GM08714 (cell line): Measurements from ENCODE around the gene DPP6.

Experiments used
- H3K4me3 ChIP-seq: fragments of 200-500 bp; sonication (Bioruptor generic); 2 replicates; pipeline ENCODE4 v1.5.1; 2014; ENCODE audit warnings: mild to moderate bottlenecking, low read length, inconsistent platforms
- ZNF274 ChIP-seq: IDR thresholded peaks from 2 replicates; pipeline ENCODE4 v1.6.1; 2012; ENCODE audit warnings: mild to moderate bottlenecking, low read depth, low read length

The DPP6 gene

GRCh38 chr7:154832557-154833138, 780.5 kb downstream of the DPP6 start:
- no peak overlapping the region for H3K4me3 ChIP-seq
- TF ChIP-seq ZNF274: no peak

DNA sequence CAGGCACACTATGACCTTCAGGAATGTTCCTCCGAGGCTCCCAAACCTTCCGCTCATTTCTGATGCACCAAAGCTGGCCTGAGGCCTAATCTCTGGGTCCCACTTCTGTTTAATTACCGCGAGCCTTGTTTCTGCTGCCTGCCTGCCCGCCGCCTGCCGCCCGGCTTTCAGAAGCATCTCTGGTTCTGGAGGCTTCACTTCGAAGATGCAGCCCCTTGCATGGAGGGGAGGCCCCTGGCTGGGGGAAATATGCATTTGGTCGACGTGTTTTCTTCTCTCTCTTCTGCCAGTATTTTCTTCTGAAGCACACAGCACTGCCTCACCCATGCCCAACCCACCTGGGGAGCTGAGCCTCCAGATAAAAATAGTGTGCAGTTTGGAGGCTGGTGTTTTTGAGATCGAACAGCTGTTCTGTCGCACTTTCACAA, 783.8 kb downstream of the DPP6 start:
- TF ChIP-seq ZNF274: no peak
- H3K4me3 ChIP-seq: no peak overlapping the region

DNA sequence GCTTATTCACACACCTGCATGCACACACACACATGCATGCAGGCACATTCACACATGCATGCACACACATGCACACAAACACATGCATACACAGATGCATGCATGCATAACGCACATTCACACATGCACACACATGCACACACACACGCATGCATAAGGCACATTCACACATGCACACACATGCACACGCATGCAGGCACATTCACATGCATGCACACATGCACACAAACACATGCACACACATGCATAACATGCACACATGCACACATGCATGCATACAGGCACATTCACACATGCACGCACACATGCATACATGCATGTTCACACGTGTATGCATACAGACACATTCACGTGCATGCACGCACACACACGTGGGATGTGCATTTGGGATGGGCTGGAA, 784.9 kb downstream of the DPP6 start:
- TF ChIP-seq ZNF274: no peak
- no peak overlapping the region for H3K4me3 ChIP-seq

- no peak for TF ChIP-seq ZNF274
Measured at GRCh38 chr7:154837622-154838021, 785.4 kb downstream of the DPP6 start.

GRCh38 chr7:154840086-154840485, 787.9 kb downstream of the DPP6 start:
- TF ChIP-seq ZNF274: no peak
- H3K4me3 ChIP-seq: no peak overlapping the region

More at GRCh38 chr7:154837622-154838021, 785.4 kb downstream of the DPP6 start:
- H3K4me3 ChIP-seq: no peak overlapping the region

GRCh38 chr7:154841731-154842331, 789.6 kb downstream of the DPP6 start:
- no peak overlapping the region for H3K4me3 ChIP-seq
- no peak for TF ChIP-seq ZNF274

- H3K4me3 ChIP-seq: no peak overlapping the region
- no peak for TF ChIP-seq ZNF274
Measured at GRCh38 chr7:154842591-154842990, 790.4 kb downstream of the DPP6 start.

DNA sequence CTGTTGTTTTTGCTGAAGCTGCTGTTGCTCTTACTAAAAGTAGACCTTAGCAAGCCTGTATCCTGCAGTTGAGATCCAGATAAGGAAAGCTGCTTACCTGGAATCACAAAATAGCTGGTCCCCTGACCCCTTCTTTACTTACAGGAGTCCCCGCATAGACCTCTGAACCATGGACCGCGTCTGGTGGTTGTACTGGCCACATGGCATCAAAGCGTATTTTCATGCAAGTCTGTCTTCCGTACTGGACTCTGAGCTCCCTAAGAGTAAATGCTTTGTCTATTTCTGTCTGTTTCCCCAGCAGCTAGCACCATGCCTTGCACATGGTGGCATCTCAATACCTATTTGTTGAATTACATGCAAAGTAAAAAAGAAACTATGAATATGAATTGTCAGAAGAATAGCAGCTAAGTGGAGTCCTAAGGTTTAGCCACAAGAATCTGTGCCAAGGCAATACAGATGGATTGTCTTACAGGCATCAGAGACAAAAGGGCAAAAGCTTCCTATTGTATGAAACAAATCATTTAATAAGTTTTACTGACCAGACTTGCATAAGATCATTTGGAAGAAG, 791.6 kb downstream of the DPP6 start:
- no peak for TF ChIP-seq ZNF274
- no peak overlapping the region for H3K4me3 ChIP-seq

GRCh38 chr7:154844499-154844898, 792.3 kb downstream of the DPP6 start:
- H3K4me3 ChIP-seq: no peak overlapping the region
- no peak for TF ChIP-seq ZNF274

- TF ChIP-seq ZNF274: no peak
Measured at GRCh38 chr7:154844955-154845354, 792.8 kb downstream of the DPP6 start.

DNA sequence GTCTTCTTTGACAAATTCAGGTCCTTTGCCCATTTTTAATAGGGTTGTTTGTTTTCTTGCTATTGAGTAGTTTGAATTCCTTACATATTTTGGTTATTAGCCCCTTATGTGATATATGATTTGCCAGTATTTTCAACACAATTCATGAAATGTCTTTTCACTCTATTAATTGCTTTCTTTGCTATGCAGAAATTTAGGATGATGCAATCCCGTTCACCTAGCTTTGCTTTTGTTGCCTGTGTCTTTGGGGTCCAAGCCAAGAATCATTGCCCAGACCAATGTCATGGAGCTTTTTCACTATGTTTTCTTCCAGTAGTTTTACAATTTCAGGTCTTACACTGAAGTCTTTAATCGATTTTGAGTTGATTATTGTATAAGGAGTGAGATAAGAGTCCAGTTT, 796.3 kb downstream of the DPP6 start:
- TF ChIP-seq ZNF274: no peak
- H3K4me3 ChIP-seq: no peak overlapping the region

More at GRCh38 chr7:154844955-154845354, 792.8 kb downstream of the DPP6 start:
- no peak overlapping the region for H3K4me3 ChIP-seq

DNA sequence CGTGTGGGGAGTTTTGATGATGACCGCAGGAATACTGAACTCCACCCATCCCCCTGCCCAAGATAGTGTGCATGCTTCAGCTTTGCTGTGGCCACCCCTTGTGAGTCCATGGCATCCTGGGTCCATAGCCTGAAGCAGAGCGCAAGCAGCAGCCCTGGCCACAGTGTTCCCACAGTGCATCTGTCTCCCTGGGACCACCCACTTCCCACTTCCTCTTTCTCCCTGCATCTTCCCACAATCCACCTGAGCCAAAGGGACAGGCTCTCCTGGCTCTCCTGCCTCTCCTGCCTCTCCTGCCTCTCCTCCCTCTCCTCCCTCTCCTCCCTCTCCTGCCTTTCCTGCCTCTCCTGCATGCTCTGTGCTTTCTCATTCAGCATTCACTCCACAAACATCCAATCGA, 800.0 kb downstream of the DPP6 start:
- no peak for TF ChIP-seq ZNF274
- no peak overlapping the region for H3K4me3 ChIP-seq

DNA sequence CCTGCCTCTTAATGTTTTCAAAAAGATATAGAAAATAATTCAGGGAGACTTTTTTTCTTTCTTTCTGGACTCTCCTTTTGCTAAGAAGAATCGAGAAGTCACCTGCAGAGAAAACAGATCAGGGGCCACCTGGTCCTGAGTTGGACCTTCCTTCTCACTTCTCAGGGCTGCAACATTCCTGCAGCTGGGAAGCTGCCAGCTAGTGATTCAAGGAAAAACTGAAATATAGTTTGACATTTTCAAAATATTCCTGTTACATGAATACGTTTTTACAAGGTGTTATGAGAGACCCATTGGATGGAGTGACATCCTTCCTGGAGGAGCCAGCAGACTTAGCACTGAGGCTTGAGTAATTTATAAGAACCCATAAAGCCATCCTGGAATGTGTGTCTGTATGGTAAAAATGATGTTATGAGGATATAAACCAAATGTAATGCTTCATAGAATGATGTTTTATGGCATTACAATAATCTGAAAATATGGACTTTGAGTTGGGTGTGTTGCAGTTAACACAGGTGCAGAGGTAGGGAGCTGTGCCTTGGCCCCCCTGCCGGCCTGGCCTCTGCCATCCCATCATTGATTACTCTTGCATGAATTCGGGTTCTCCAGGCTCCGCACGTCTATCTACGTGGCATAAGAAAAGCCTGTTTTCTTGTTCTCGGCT, 801.0 kb downstream of the DPP6 start:
- TF ChIP-seq ZNF274: no peak
- H3K4me3 ChIP-seq: no peak overlapping the region

- H3K4me3 ChIP-seq: no peak overlapping the region
- TF ChIP-seq ZNF274: no peak
Measured at GRCh38 chr7:154853727-154854095, 801.5 kb downstream of the DPP6 start.

GRCh38 chr7:154854836-154855235, 802.6 kb downstream of the DPP6 start:
- no peak overlapping the region for H3K4me3 ChIP-seq
- TF ChIP-seq ZNF274: no peak

GRCh38 chr7:154855366-154855765, 803.2 kb downstream of the DPP6 start:
- no peak for TF ChIP-seq ZNF274
- no peak overlapping the region for H3K4me3 ChIP-seq
